Ishikawa (cell line): ENCODE data around the gene XXYLT1.

Experiments
- CEBPB ChIP-seq: IDR thresholded peaks from 2 replicates; pipeline ENCODE4 v1.6.1; 2012
- CREB1 ChIP-seq: IDR thresholded peaks from 2 replicates; pipeline ENCODE4 v1.6.1; 2012; ENCODE audit warnings: low read depth
- EGR1 ChIP-seq: IDR thresholded peaks from 2 replicates; pipeline ENCODE4 v1.6.1; 2012
- EP300 ChIP-seq: IDR thresholded peaks from 2 replicates; pipeline ENCODE4 v1.6.1; 2012; ENCODE audit warnings: borderline replicate concordance
- FOXM1 ChIP-seq: IDR thresholded peaks from 2 replicates; pipeline ENCODE4 v1.6.1; 2012; ENCODE audit warnings: low read depth, borderline replicate concordance
- MAX ChIP-seq: IDR thresholded peaks from 2 replicates; pipeline ENCODE4 v1.6.1; 2012
- NFIC ChIP-seq: IDR thresholded peaks from 2 replicates; pipeline ENCODE4 v1.6.1; 2012
- RAD21 ChIP-seq: IDR thresholded peaks from 2 replicates; pipeline ENCODE4 v1.6.1; 2012; ENCODE audit warnings: low read depth
- TAF1 ChIP-seq: IDR thresholded peaks from 2 replicates; pipeline ENCODE4 v1.6.1; 2012; ENCODE audit warnings: low read depth, mild to moderate bottlenecking
- TCF12 ChIP-seq: IDR thresholded peaks from 2 replicates; pipeline ENCODE4 v1.6.1; 2012; ENCODE audit warnings: low read depth
- TEAD4 ChIP-seq: IDR thresholded peaks from 2 replicates; pipeline ENCODE4 v1.6.1; 2012
- YY1 ChIP-seq: IDR thresholded peaks from 2 replicates; pipeline ENCODE4 v1.6.1; 2012; ENCODE audit warnings: low read depth
- ZBTB7A ChIP-seq: IDR thresholded peaks from 2 replicates; pipeline ENCODE4 v1.6.1; 2012; ENCODE audit warnings: low read depth
- TF ChIP-seq, protein P1 (sequence below): IDR thresholded peaks from 2 replicates; pipeline ENCODE4 v1.6.1; 2012; ENCODE audit warnings: low read depth, mild to moderate bottlenecking
- TF ChIP-seq, protein P2 (sequence below): IDR thresholded peaks from 2 replicates; pipeline ENCODE4 v1.6.1; 2012

Gene XXYLT1

GRCh38 chr3:195041871-195042742, 228.9 kb downstream of the XXYLT1 start:
- no peak for TF ChIP-seq ZBTB7A
- TF ChIP-seq TEAD4, result no peak
- no peak for TF ChIP-seq FOXM1
- no peak for TF ChIP-seq TAF1
- TF ChIP-seq CEBPB, result no peak
- TF ChIP-seq RAD21, result no peak
- TF ChIP-seq YY1, result no peak
- TF ChIP-seq, protein P1, sequence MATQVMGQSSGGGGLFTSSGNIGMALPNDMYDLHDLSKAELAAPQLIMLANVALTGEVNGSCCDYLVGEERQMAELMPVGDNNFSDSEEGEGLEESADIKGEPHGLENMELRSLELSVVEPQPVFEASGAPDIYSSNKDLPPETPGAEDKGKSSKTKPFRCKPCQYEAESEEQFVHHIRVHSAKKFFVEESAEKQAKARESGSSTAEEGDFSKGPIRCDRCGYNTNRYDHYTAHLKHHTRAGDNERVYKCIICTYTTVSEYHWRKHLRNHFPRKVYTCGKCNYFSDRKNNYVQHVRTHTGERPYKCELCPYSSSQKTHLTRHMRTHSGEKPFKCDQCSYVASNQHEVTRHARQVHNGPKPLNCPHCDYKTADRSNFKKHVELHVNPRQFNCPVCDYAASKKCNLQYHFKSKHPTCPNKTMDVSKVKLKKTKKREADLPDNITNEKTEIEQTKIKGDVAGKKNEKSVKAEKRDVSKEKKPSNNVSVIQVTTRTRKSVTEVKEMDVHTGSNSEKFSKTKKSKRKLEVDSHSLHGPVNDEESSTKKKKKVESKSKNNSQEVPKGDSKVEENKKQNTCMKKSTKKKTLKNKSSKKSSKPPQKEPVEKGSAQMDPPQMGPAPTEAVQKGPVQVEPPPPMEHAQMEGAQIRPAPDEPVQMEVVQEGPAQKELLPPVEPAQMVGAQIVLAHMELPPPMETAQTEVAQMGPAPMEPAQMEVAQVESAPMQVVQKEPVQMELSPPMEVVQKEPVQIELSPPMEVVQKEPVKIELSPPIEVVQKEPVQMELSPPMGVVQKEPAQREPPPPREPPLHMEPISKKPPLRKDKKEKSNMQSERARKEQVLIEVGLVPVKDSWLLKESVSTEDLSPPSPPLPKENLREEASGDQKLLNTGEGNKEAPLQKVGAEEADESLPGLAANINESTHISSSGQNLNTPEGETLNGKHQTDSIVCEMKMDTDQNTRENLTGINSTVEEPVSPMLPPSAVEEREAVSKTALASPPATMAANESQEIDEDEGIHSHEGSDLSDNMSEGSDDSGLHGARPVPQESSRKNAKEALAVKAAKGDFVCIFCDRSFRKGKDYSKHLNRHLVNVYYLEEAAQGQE, result no peak
- no peak for TF ChIP-seq TCF12
- no peak for TF ChIP-seq NFIC
- no peak for TF ChIP-seq EGR1
- no peak for TF ChIP-seq MAX
- TF ChIP-seq, protein P2, sequence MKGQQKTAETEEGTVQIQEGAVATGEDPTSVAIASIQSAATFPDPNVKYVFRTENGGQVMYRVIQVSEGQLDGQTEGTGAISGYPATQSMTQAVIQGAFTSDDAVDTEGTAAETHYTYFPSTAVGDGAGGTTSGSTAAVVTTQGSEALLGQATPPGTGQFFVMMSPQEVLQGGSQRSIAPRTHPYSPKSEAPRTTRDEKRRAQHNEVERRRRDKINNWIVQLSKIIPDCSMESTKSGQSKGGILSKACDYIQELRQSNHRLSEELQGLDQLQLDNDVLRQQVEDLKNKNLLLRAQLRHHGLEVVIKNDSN, result no peak
- TF ChIP-seq CREB1, result no peak
- TF ChIP-seq EP300, result no peak

DNA sequence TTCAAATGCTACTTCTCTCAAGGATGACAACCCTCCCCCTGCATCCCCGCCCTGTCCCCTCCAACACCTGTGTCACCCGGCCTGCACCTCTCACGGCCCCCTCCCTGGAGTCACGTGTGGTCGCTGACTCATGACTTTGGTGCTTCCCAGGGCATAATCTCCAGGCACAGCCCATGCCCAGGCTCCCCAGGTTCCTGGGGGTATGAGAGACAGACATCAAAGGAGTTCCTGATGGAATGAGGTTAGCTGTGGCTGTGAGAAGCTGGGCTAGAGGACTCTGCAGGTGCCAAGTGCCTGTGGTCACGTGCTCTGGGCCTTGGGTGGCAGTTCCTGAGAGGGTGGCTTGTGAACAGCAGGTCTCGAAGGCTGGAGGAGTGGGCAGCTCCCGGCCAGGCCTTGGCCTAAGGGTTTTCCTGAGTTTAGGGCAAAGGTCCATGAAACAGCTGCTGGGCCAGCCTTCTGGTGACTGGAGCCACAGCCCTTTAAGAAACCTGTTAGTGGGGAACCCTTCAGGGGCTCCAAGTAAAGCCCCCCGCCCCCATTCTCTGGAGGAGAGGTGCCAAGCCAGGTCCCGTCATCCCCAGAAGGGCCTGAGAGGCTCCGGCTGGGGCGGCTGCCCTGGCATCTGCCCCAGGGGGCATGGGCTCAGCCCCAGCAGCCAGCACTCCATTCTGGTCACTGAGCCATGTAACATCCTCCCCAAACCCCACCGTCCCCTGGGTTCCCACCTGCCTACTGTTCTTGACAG, 230.0 kb downstream of the XXYLT1 start:
- TF ChIP-seq FOXM1 (no peak), TEAD4 (peak; percentile 39; the same call in 1 of the 2 replicates), TAF1 (no peak), YY1 (no peak), ZBTB7A (no peak; the same call in none of the 2 replicates), CEBPB (no peak), CREB1 (no peak), NFIC (peak; percentile 67), EGR1 (no peak), TCF12 (peak; percentile 85), MAX (peak; percentile 96), RAD21 (0 out of 2 replicates have a peak, but pooled peaks have one; percentile 2), EP300 (peak; percentile 79; the same call in 1 of the 2 replicates)
- TF ChIP-seq, protein P1, result no peak
- TF ChIP-seq, protein P2, result peak; percentile 93

GRCh38 chr3:195040094-195040493, 230.9 kb downstream of the XXYLT1 start:
- TF ChIP-seq, protein P1, result no peak
- no peak for TF ChIP-seq RAD21
- TF ChIP-seq, protein P2, result no peak
- no peak for TF ChIP-seq EP300
- no peak for TF ChIP-seq TAF1
- no peak for TF ChIP-seq YY1
- no peak for TF ChIP-seq FOXM1
- TF ChIP-seq CREB1, result no peak
- TF ChIP-seq CEBPB, result no peak
- TF ChIP-seq TCF12, result no peak
- TF ChIP-seq NFIC, result no peak
- TF ChIP-seq ZBTB7A, result no peak
- TF ChIP-seq TEAD4, result no peak
- TF ChIP-seq EGR1, result no peak
- TF ChIP-seq MAX, result no peak
